Neural cell (in vitro differentiated cells): ENCODE data around the gene CBFA2T2.

Source experiments
- CTCF ChIP-seq: fragments of 450-650 bp; IDR thresholded peaks from 2 replicates; pipeline ENCODE4 v1.5.1; 2014; ENCODE audit warnings: antibody characterized with exemption, mild to moderate bottlenecking, moderate library complexity; ENCODE audit not compliant: poor library complexity, severe bottlenecking
- EP300 ChIP-seq: fragments of 450-650 bp; conservative IDR thresholded peaks from 2 replicates; pipeline ENCODE4 v1.6.1; 2014; ENCODE audit warnings: antibody characterized with exemption, mild to moderate bottlenecking, moderate library complexity; ENCODE audit not compliant: poor library complexity, severe bottlenecking

GRCh38 chr20:33676652-33677645 is 187.1 kb downstream of the CBFA2T2 start:
- TF ChIP-seq CTCF (no peak), EP300 (no peak)
